H1 (cell line): Measurements from ENCODE around the gene KRTAP5-8. TPM values are rescaled to one million over a fixed set of nuclear protein-coding genes. Genes with fewer than 3 reads are reported as not detected.

Experiments used
- CTCF ChIA-PET: fragments of 300-600 bp; sonication (Branson Sonifier 250); formaldehyde crosslinking; loops from one replicate; lab custom pipeline; 2021; ENCODE audit not compliant: partially characterized antibody; lab: Charles Lee
- POLR2A ChIA-PET: fragments of 300-600 bp; sonication (Branson Sonifier 250); formaldehyde crosslinking; loops from one replicate; lab custom pipeline; 2021; ENCODE audit warnings: inconsistent platforms; ENCODE audit not compliant: partially characterized antibody; lab: Charles Lee
- DNase-seq, 2 experiments: peaks; one replicate each; pipeline versions ENCODE4 v3.0.0 to v3.0.0-alpha.2; 2010 to 2022; ENCODE audit warnings: low spot score in 2 of 2, low read depth in 1 of 2, mixed read lengths in 1 of 2
- FAIRE-seq: peaks from 2 replicates; lab custom pipeline; 2011; peaks lifted over from hg19 to GRCh38; lab: Jason Lieb, UNC
- H2AFZ ChIP-seq: 2 replicates; pipeline ENCODE4 v1.8.1; 2012; ENCODE audit warnings: low read length, inconsistent platforms
- H2AK5ac ChIP-seq: 2 replicates; pipeline ENCODE4 v1.6.1; 2013; ENCODE audit warnings: low read depth, low read length
- H2BK120ac ChIP-seq: replicated peaks from 2 replicates; pipeline ENCODE3; 2013; ENCODE audit warnings: low read depth, low read length, inconsistent platforms
- H2BK12ac ChIP-seq: 2 replicates; pipeline ENCODE4 v1.6.1; 2013; ENCODE audit warnings: low read depth, low read length
- H2BK15ac ChIP-seq: 2 replicates; pipeline ENCODE4 v1.6.1; 2013; ENCODE audit warnings: low read length
- H2BK20ac ChIP-seq: 2 replicates; pipeline ENCODE4 v1.6.1; 2013; ENCODE audit warnings: low read length
- H2BK5ac ChIP-seq: 2 replicates; pipeline ENCODE4 v1.6.1; 2013; ENCODE audit warnings: low read depth, low read length
- H3K14ac ChIP-seq: 2 replicates; pipeline ENCODE4 v1.6.1; 2013; ENCODE audit warnings: inconsistent platforms; ENCODE audit not compliant: insufficient read length
- H3K18ac ChIP-seq: 2 replicates; pipeline ENCODE4 v1.6.1; 2013; ENCODE audit warnings: low read length; ENCODE audit errors: extremely low read depth
- H3K23ac ChIP-seq: 2 replicates; pipeline ENCODE4 v1.6.1; 2013; ENCODE audit warnings: inconsistent platforms; ENCODE audit not compliant: insufficient read length
- H3K23me2 ChIP-seq: 2 replicates; pipeline ENCODE4 v1.6.1; 2013; ENCODE audit warnings: low read depth, low read length
- H3K27ac ChIP-seq: 2 replicates; pipeline ENCODE4 v1.6.1; 2011; ENCODE audit warnings: low read depth, low read length, inconsistent platforms
- H3K27me3 ChIP-seq, 4 experiments: replicated peaks in 1 of 4; 1 replicate in 1 of 4; 2 replicates in 3 of 4; pipeline versions ENCODE4 v1.6.1 to v1.8.1; 2011 to 2013; ENCODE audit warnings: low read length in 3 of 4, mild to moderate bottlenecking in 3 of 4, inconsistent platforms in 2 of 4, mixed read lengths in 2 of 4, moderate library complexity in 1 of 4; ENCODE audit not compliant: control insufficient read depth in 3 of 4, insufficient read depth in 3 of 4; ENCODE audit errors: extremely low read depth in 1 of 4
- H3K36me3 ChIP-seq, 4 experiments: 2 replicates each; pipeline versions ENCODE4 v1.6.1 to v1.8.1; 2011 to 2013; ENCODE audit warnings: mild to moderate bottlenecking in 4 of 4, low read length in 3 of 4, moderate library complexity in 2 of 4, control low read depth in 1 of 4, inconsistent platforms in 1 of 4; ENCODE audit not compliant: insufficient read depth in 4 of 4, control insufficient read depth in 2 of 4
- H3K4ac ChIP-seq: replicated peaks from 2 replicates; pipeline ENCODE3; 2013; ENCODE audit warnings: low read length, low read depth, mixed read lengths, inconsistent platforms; ENCODE audit not compliant: insufficient read length
- H3K4me1 ChIP-seq, 4 experiments: replicated peaks in 1 of 4; 1 replicate in 1 of 4; 2 replicates in 3 of 4; pipeline versions ENCODE4 v1.6.1 to v1.8.1; 2011 to 2013; ENCODE audit warnings: low read length in 3 of 4, inconsistent platforms in 2 of 4, mixed read lengths in 1 of 4; ENCODE audit not compliant: insufficient read depth in 4 of 4, control insufficient read depth in 3 of 4
- H3K4me2 ChIP-seq, 2 experiments: 2 replicates each; pipeline versions ENCODE4 v1.6.1 to v1.8.1; 2011 to 2013; ENCODE audit warnings: low read depth in 2 of 2, low read length in 2 of 2, control low read depth in 1 of 2, inconsistent platforms in 1 of 2, mild to moderate bottlenecking in 1 of 2; ENCODE audit not compliant: insufficient read depth in 1 of 2
- H3K4me3 ChIP-seq, 4 experiments: fragments of 200-600, 300-600 bp in 1 of 4; sonication (generic), shearing (Covaris generic), sonication (Bioruptor Twin) in 1 of 4; 2 replicates each; pipeline versions ENCODE4 v1.5.1 to v1.8.1; 2011 to 2016; ENCODE audit warnings: low read length in 4 of 4, low read depth in 3 of 4, control low read depth in 2 of 4, inconsistent platforms in 2 of 4, mild to moderate bottlenecking in 2 of 4, mixed read lengths in 1 of 4, moderate library complexity in 1 of 4; ENCODE audit not compliant: insufficient read depth in 2 of 4; ENCODE audit errors: extremely low read depth in 1 of 4
- H3K56ac ChIP-seq: replicated peaks from 2 replicates; pipeline ENCODE3; 2013; ENCODE audit warnings: low read depth, mild to moderate bottlenecking, mixed read lengths, low read length, inconsistent platforms; ENCODE audit not compliant: insufficient read length
- H3K79me1 ChIP-seq: 2 replicates; pipeline ENCODE4 v1.6.1; 2013; ENCODE audit warnings: low read depth, low read length, control low read depth
- H3K79me2 ChIP-seq, 2 experiments: 2 replicates each; pipeline versions ENCODE4 v1.6.1 to v1.8.1; 2012 to 2013; ENCODE audit warnings: low read length in 2 of 2, mild to moderate bottlenecking in 2 of 2, inconsistent platforms in 1 of 2; ENCODE audit not compliant: insufficient read depth in 2 of 2, control insufficient read depth in 1 of 2
- H3K9ac ChIP-seq, 4 experiments: replicated peaks in 1 of 4; 1 replicate in 1 of 4; 2 replicates in 3 of 4; pipeline versions ENCODE4 v1.6.1 to v1.8.1; 2011 to 2013; ENCODE audit warnings: low read depth in 3 of 4, low read length in 3 of 4, control low read depth in 2 of 4, mild to moderate bottlenecking in 2 of 4, moderate library complexity in 2 of 4, inconsistent platforms in 1 of 4; ENCODE audit errors: extremely low read depth in 1 of 4
- H3K9me3 ChIP-seq, 2 experiments: 2 replicates each; pipeline versions ENCODE4 v1.6.1 to v1.8.1; 2012 to 2013; ENCODE audit warnings: mild to moderate bottlenecking in 2 of 2, moderate library complexity in 2 of 2, control low read depth in 1 of 2, inconsistent platforms in 1 of 2, low read depth in 1 of 2, low read length in 1 of 2, mixed read lengths in 1 of 2; ENCODE audit not compliant: insufficient read depth in 2 of 2
- H4K20me1 ChIP-seq, 2 experiments: replicated peaks in 1 of 2; 2 replicates each; pipeline versions ENCODE3 to v1.8.1; 2011 to 2013; ENCODE audit warnings: inconsistent platforms in 2 of 2, low read length in 2 of 2, mild to moderate bottlenecking in 1 of 2; ENCODE audit not compliant: insufficient read depth in 2 of 2, control insufficient read depth in 1 of 2
- H4K5ac ChIP-seq: 2 replicates; pipeline ENCODE4 v1.6.1; 2013; ENCODE audit warnings: low read length, low read depth, mixed read lengths, inconsistent platforms; ENCODE audit not compliant: insufficient read length
- H4K8ac ChIP-seq: 2 replicates; pipeline ENCODE4 v1.8.0; 2013; ENCODE audit warnings: mild to moderate bottlenecking, moderate library complexity, low read length, inconsistent platforms; ENCODE audit not compliant: insufficient read depth; ENCODE audit errors: extremely low read depth
- H4K91ac ChIP-seq: replicated peaks from 2 replicates; pipeline ENCODE3; 2013; ENCODE audit warnings: low read length, mixed read lengths, inconsistent platforms; ENCODE audit not compliant: insufficient read length
- CHD1 ChIP-seq: IDR thresholded peaks from 2 replicates; pipeline ENCODE4 v1.6.1; 2012; ENCODE audit warnings: low read depth, low read length, improper control_type of control experiment
- EZH2 ChIP-seq: fragments of 200-600 bp; sonication (generic); IDR thresholded peaks from 2 replicates; pipeline ENCODE4 v1.7.1; 2012; ENCODE audit warnings: low read depth, mild to moderate bottlenecking, moderate library complexity, low read length, inconsistent platforms; ENCODE audit not compliant: severe bottlenecking
- NRF1 ChIP-seq: IDR thresholded peaks from 2 replicates; pipeline ENCODE4 v1.6.1; 2011; ENCODE audit warnings: mild to moderate bottlenecking, low read depth, low read length, improper control_type of control experiment
- WGBS, 2 experiments: shearing (Covaris generic) in 1 of 2; methylation state at CpG; one replicate each; pipeline versions ENCODE4 v1.1.6 to v1.1.7; 2013 to 2015; ENCODE audit warnings: low lambda C conversion rate in 2 of 2, mixed read lengths in 2 of 2, inconsistent platforms in 1 of 2, low coverage in 1 of 2, missing lambda C conversion rate in 1 of 2; ENCODE audit not compliant: insufficient replicate concordance in 2 of 2, insufficient coverage in 1 of 2, insufficient read length in 1 of 2; ENCODE audit errors: extremely low coverage in 1 of 2, missing lambda C conversion rate in 1 of 2; 5-methylcytosine and 5-hydroxymethylcytosine counted together
- polyA plus RNA-seq, 7 experiments: library from polyadenylated mRNA; depleted of rRNA in 3 of 7; stranded (reverse) in 5 of 7; unstranded in 2 of 7; fragments of >200 nt in 5 of 7; fragments of 200-250 nt in 2 of 7; gene quantifications; 1 replicate in 5 of 7; 2 replicates in 1 of 7; 4 replicates in 1 of 7; pipeline versions ENCODE4 v1.2.1 to v1.2.3, GENCODE V29; 2011 to 2013; ENCODE audit warnings: missing spikeins in 2 of 7, mixed read lengths in 2 of 7
- total RNA-seq: library from RNA; stranded (reverse); fragmentation: NEBNext Ultra II Directional; extraction: Animal tissue kit (Norgen Biotek cat#: 25700); gene quantifications from 2 replicates; pipeline ENCODE4 v1.2.1, GENCODE V29; 2021

KRTAP5-8 gene
- total and polyA plus RNA-seq, 2 of the 8 experiments (the other 6 are each of a cell fraction or from before 2014, with no cell fraction given): not detected

DNA sequence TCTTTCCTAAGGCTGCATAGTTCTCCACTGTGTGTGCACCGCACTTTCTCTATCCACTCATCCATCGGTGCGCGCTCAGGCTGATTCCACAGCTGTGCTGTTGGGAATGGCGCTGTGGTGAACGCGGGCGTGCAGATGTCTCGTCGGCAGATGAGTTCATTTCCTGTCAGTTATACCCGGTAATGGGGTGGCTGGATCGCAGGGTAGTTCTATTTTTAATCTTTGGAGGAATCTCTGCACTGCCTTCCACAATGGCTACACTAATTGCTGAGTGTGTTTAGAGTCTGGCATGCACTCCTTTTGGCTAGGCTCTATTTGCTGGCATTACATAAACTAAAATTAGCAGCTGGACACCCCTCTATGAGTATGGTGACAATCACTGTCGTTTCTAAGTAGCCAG, 38.7 kb upstream of the KRTAP5-8 start:
- no peak overlapping the region for H4K91ac ChIP-seq
- FAIRE-seq (no peak), DNase-seq (no peak)
- no peak overlapping the region for H2BK12ac ChIP-seq
- peaks cover 3 to 11% (median 6%) of the 10 kb centered on the region in 4 experiments; a peak in 5 of 8 replicates for H3K36me3 ChIP-seq
- H2AK5ac ChIP-seq: no peak overlapping the region
- no peak overlapping the region for H3K18ac ChIP-seq
- WGBS, 2 experiments: 93% methylated on average over 13 of the region's 13 CpGs; no CpG with 5 or more reads in 1 of the 2 experiments
- CTCF ChIA-PET: no interaction called here
- H3K4me1 ChIP-seq: peaks cover 0 to 3% (median 1%) of the 10 kb centered on the region in 4 experiments; a peak in 2 of 7 replicates
- H3K27me3 ChIP-seq: no peaks in the 10 kb centered on the region
- H3K4me2 ChIP-seq: no peak overlapping the region
- H3K23ac ChIP-seq: no peak overlapping the region
- no peak overlapping the region for H3K56ac ChIP-seq
- no peak for TF ChIP-seq CHD1
- TF ChIP-seq NRF1: no peak
- TF ChIP-seq EZH2: no peak
- H2BK15ac ChIP-seq: no peak overlapping the region
- H3K9me3 ChIP-seq: no peaks in the 10 kb centered on the region
- no peak overlapping the region for H2BK20ac ChIP-seq
- H3K9ac ChIP-seq: no peak overlapping the region
- no peaks in the 10 kb centered on the region for H3K79me1 ChIP-seq
- H3K27ac ChIP-seq: no peak overlapping the region
- no peak overlapping the region for H2AFZ ChIP-seq
- no peak overlapping the region for H3K4ac ChIP-seq
- H3K4me3 ChIP-seq: no peak overlapping the region
- no peak overlapping the region for H2BK5ac ChIP-seq
- no peaks in the 10 kb centered on the region for H3K23me2 ChIP-seq
- no peak overlapping the region for H3K14ac ChIP-seq
- peaks cover 0 to 2% of the 10 kb centered on the region in 2 experiments for H4K20me1 ChIP-seq
- POLR2A ChIA-PET: no interaction called here
- H4K8ac ChIP-seq: no peak overlapping the region
- H3K79me2 ChIP-seq: no peaks in the 10 kb centered on the region
- H4K5ac ChIP-seq: no peak overlapping the region
- no peak overlapping the region for H2BK120ac ChIP-seq
